HG02884 (cell line): ENCODE results near the gene SNRPB.

Source experiments
- ATAC-seq: cut with Tn5 transposase; IDR thresholded peaks from one replicate; pipeline ENCODE4 v1.9.1; 2021; ENCODE audit warnings: mild to moderate bottlenecking, moderate library complexity; ENCODE audit not compliant: unreplicated experiment

SNRPB gene

DNA sequence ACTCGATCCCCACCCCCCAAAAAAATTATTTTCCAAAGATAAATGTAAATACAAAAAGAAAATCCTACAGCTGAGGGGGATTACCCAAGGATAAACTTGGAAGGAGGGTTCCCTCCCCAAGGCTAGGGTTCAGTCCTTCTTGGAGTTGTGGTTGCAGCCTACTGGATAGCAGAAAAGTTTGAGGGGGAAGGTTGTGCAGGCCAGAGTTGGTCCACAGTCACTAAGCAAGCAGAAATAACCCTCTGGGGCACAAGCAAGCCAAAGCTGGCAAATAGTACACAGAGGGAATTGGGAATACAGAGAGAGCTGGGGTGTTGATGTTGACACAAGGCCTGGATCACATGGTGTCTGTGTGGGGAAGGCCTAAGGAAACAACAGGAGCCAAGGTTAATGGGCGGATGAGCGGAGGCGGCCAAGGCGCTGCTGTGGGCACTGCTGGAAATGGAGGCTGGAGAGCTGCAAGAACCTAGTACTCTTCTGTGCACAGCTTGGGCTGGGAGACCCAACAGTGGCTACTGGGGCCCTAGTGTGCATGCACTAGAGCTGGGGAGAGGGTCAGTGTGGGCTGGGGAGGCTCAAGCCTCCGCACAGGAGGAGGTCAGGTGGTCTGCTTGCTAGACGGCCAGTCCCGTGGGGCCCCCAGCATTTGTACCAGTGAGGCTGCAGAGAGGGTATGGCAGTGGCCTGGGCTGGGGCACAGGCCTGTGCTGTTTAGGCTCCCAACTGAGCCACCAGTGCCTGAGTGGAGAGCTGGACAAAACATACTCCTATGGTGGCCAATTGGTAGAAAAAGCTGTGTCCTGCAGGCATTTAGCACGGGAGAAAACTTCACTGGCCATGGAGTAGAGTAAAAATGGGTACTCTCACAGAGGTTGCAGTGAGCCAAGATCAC is 5.5 kb upstream of the SNRPB start:
- ATAC-seq, result no peak

DNA sequence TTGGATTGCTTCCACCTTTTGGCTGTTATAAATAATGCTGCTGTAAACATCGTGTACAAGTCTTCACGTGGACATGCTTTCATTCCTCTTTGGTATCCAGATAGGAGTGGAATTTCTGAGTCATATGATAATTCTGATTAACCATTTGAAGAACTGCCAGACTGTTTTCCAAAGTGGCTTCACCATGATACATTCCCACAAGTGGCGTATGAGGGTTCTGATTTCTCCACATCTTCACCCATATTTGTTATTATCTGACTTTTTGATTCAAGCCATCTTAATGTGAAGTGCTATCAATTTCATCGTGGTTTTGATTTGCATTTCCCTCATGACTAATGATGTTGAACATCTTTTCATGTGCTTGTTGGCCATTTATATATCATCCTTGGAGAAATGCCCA is 2.9 kb upstream of the SNRPB start:
- ATAC-seq, result no peak

DNA sequence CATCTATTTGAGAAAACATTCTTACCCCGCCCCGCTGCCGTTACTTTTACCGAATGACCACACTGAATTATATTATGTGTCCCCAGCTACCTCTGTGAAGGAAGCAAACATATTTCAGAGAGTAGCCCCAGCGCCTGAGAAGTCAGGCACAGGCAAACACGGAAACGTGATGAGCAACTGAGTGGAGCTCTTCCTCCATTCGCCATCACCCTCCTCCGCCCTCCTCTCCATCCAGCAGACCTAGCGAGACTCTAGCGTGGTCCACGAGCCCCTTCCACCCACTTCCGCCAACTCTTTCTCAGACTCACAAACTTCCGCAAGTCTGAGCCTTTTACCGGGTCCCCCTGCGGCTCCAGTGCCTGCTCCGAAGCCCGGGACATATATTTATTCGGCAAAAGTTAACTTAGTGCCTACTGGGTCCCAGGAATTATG is 582 bp downstream of the SNRPB start:
- ATAC-seq, result peak; percentile 19

DNA sequence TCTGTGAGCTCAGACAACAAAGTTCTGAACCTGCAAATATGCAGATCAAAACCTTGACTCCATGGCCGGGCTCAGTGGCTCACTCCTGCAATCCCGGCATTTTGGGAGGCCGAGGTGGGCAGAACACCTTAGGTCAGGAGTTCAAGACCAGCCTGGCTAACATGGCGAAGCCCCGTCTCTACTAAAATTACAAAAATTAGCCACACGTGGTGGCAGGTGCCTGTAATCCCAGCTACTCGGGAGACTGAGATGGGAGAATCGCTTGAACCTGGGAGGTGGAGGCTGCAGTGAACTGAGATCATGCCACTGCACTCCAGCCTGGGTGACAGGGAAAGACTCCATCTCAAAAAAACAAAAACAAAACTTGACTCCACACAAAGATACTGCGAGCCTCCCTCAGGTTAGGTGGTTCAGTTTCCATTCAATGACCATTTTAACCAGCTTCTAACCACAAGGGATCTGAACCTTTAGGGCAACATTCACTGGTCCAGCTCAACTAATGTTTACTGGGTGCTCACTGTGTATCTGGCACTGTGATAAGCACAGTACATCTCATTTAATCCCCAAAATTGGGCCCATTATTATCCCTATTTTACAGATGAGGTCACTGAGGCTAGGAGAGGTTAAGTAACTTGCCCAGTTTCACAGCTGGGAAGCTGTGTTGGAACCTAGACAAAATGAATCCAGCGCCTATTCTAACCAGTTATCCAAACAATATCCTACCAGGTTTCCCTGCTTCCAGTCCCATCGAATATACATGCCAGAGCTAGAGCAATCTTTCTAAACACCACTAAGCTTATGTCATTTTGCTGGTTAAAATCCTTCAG is 1.8 kb downstream of the SNRPB start:
- no peak for ATAC-seq

DNA sequence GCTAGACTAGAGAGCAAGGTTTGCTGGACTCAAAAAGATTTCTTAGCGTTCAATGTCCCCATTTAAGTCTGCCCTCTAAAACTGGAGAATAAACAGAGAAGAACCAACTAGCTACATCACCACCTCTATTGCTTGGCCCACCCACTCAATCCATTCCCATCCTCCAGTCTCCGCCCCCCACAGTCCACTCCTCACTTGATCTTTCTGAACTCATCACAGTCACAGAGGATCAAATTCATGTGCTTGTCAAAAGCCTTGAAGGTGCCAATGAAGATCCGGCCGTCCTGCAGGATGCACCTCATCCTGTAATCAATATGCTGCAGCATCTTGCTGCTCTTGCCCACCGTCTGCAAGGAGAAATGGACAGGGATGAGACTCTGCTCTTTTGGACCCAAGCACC is 3.2 kb downstream of the SNRPB start:
- no peak for ATAC-seq

DNA sequence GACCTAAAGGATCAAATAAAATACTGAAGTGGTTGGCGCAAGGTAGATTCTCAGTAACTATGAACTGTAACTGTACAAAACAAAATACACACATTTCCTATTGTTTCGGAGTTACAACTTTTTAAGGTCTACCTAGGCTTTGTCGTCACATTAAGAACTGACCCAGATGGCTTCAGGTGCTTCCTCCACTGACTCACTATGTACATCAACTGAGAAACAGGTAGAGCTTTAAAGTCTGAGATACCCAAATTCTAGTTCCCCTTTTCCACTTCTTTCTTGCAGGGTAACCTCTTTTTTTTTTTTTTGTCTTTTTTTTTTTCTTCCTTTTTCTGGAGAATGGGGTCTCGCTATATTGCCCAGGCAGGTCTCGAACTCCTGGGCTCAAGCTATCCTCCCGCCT is 5.5 kb downstream of the SNRPB start:
- no peak for ATAC-seq

DNA sequence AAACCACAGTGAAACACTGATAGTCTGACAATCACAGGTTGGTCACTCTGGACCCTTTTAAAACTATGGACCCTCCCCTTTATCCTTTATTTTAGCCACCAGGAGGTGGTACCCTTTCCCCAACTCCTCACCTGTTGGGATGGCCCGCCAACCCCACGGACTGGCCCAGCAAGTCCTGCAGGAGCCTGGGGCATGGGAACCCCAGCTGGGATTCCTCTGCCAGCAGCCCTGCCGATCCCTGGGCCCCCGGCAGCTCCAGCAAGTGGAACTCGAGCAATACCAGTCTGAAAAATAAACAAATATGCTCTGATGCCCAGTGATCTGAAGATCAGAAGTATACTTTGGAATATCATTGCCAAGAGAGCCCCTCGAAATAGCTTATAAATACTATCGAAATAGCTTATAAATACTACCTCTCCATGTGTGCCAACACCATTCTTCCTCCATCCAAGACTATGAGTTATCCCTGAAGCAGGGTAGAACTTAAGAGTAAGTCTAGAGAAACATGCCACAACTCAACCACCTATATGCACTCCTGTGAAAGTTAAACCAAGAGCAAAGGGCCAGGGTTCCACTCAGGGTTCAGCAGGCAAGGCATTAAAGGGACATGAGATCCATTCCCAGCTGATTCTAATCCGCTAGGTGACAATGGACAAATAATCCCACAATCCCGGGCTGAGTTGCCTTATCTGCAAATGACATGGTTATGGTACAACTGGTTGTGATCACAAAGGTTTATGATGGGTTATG is 6.8 kb downstream of the SNRPB start:
- no peak for ATAC-seq

DNA sequence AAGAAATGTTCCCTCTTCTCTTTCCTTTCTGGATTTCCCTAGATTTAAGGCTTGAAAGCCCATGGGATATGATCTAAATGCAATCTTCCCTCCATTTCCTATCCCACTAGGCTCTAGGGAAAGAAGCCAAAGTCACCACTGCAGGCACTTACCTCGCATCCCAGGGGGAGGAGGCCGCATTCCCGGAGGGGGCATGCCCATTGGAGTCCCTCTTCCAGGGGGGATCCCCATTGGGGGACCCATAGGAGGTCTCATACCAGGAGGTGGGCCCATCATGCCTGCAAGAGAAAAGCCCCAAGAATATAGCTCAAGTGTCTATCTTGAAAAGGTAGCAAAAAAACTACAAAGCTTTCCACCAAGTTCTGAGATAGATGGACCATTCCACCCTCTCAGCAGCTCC is 8.1 kb downstream of the SNRPB start:
- no peak for ATAC-seq

DNA sequence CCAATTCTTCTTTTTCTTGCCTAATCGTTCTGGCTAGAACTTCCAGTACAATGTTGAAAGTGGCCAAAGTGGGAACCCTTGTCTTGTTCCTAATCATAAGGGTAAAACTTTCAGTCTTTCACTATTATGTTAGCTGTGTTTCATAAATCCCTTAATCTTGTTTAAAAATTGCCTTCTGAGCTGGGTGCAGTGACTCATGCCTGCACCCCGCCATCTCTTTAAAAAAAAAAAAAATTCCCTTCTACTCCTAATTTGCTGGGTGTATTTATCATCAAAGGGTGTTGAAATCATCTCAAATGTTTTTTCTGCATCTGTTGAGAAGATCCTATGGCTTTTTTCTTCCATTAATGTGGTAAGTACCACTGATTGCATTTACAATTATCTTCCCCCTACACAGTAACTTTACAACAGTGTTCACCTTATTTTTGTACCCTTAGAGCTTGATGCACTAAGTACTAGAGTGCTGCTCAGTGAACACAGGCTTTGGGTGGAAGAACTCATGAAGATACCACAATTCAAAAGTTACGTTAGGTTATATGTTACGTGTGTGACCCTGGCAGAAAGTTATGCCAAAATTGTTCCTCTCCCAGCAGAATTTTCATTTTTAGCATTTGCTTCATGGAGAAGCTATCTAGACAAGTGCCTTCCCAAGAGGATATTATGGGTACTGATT is 9.7 kb downstream of the SNRPB start:
- no peak for ATAC-seq

DNA sequence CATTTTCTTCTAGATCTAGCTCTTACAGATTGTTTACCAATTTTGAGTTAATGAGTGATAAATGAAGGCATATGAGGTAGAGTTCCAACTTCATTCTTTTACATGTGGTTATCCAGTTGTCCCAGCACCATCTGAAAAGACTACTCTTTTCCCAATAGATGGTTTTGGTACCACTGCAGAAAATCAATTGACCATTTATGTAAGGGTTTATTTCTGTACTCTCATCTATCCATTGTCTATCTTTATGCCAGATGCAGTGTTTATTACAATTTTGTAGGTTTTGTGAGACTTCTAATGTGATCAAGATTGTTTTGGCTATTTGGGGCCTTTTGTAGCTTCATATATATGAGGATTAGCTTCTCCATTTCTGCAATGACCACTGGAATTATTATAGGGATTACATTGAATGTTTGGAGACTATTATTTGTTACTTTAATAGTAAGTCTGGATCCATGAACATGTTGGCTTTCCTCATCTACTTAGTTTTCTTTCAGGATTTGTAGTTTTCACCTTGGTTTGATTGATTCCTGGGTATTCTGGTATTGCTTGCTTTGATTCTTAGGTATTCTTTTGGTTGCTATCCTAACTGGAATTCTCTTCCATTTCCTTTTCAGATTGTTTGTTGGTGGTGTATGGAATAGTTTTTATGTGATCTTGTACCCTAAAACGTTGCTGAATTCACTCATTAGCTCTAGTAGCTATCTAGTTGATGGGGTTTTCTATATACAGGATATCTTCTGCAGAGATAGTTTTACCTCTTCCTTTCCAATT is 10.4 kb downstream of the SNRPB start:
- no peak for ATAC-seq

DNA sequence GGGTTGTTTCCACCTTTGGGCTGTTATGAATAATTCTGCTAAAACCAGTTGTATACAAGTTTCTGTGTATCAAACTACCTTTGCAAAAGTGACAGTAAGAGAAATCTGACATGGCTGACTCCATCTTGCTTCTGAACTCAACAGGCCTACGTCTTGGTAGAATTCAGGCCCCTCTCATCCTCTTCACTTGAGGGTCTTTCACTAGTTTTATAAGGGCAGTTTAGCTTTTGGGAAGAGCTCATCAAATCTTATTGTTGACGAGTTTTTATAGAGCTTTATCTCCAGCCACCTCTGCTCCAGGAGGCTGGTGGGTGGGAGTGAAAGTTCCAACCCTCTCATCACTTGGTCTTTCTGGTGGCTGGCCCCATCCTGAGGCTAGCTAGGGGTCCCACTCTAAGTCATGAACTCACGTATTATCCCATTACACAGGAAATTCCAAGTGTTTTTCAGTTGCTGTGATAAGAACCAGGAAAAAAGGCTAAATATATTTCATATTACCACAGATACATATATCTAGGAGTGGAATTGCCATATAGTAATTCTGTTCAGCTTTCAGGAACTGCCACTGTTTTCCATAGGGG is 11.6 kb downstream of the SNRPB start:
- no peak for ATAC-seq

DNA sequence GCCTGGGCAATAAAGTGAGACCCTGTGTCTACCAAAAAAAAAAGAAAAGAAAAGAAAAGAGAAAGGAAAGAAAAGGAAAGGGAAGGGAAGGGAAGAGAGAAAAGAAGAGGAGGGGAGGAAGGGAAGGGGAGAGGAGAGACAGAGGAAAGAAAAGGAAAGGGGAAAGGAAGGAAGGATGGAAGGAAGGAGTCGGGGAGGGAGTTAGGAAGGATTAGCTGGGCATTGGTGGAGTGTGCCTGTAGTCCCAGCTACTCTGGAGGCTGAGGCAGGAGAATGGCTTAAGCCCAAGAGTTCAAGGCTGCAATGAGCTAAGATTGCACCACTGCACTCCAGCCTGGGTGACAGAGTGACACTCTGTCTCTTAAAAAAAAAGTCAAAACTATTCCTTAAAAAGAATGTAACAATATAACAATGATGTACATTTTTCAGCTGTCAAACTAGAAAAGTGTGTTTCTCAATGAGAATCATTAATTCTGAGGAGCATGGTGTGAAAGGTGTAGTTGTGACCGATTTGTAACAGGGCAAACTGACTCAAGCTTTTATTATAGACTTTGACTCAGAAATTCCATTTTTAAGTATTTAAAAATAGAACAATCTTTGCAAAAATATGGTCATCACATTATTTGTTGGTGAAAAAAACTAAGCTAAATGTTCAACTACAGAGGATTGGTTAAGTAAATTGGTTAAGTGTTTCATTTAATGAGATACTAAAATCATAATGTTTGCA is 14.7 kb downstream of the SNRPB start:
- ATAC-seq, result no peak

DNA sequence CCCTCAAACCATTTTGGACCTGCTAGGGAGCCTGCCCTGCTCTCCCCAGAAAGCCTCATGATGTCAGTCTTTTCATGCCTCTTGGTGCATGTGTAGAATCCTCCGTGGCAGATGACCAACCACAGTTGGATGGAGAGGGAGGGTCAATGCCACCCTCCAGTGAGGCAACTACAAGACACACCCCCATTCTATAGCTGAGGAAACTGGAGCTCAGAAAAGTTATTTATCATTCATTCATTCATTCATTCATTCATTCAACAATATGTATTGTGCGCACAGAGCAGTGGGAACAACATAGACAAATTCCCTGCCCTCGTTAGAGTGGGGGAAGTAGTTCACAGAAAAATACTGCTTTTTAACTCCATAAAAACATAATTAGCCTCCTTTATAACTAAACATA is 16.8 kb downstream of the SNRPB start:
- no peak for ATAC-seq

DNA sequence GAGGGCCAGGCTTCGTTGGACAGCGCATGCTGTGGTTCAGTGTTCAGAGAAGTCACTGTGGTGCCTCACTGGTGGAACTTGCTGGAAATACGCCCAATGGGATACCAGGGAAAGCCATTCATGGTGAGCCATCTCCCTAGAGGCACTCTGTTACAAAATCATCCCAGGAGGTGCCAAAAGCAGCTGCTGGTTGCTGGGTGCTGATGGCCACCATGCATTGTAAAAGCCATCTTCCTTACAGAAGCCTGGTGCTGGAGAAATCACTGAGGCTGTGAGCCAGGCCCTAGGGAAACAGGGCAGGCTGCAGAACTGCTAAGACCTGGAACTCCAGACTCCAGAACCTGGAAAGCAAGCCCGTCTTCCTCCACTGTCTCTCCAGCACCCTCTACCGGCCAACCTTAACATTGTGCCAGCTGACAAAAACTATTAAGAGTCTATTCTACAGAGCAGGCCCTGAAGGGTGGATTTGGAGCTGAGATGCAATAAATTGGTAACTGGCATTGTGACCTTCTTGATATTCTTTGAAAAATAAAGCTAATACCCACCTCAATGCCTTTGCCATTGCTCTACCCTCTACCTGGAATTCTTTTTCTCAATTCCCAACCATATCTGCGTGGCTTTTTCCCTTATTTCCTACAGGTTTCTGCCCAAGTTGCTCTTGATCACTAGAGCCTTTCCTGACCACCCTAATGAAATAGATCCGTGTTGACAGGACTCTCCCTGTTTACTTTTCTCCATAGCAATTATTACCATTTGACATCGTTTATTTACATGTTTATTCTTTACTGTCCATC is 18.5 kb downstream of the SNRPB start:
- ATAC-seq, result no peak

DNA sequence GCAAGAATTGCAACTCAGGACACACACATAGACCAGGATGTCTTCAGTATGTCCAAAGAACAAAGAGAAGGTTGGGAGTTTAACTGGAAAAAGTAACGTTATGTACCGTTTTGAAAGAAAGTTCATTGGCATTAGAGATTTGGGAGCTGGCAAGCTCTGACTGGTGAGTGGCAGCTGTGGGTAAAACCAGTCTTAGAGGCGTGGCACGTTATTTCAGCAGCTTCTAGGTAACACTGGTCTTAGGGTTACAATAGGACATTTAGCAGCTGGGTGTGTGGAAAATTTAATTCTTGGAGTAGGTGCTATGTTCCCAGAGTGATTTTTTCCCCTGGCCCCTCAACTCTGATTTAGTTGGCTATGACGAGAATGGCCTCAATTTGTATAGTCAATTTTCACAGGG is 19.2 kb downstream of the SNRPB start:
- no peak for ATAC-seq

DNA sequence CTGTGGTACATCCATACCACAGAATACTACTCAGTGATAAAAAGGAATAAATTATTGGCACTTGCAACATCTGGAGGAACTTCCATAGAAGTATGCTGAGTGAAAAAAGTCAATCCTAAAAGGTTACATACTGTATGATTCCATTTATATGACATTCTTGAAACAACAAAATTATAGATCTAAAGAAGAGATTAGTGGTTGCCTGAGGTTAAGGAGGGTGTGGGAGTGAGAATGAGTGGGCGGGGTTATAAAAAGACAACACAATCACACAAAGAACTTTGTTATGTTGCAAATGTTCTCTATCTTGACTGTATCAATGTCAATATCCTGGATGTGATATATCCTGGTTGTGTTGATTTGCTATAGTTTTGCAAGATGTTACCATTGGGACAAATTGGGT is 21.2 kb downstream of the SNRPB start:
- no peak for ATAC-seq

DNA sequence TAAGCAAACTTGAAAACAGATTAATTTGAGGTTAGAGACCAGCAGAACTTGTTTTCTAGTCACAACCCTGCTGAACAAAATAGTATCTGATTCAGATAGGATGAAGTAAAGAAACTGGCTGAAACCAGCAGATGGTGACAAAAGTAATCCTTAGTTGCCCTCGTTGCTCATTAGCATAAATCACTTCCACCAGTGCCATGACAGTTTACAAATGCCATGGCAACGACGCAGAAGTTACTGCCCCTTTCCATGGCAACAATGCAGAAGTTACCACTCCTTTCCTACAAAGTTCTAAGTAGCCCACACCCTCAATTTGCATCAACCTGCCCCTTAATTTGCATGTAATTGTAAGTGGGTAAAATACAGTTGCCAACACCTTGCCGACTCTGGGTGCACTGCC is 23.7 kb downstream of the SNRPB start:
- ATAC-seq, result no peak

DNA sequence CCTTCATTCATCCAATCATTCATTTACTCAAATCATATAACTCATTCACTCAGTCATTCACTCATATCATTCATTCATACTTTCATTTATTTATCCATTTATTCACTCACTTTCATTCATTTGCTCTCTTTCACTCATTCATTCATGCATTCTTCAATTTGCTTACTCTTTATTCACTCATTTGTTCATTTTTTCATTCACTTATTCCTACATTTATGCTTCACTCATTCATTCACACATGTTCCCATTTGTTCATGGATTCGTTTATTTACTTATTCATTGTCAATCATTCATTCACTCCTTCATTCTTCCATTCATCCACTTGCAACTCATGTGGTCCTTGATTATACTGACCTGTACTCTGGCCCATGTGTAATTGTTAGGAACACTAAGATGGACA is 39.4 kb downstream of the SNRPB start:
- ATAC-seq, result no peak
